Measurements from ENCODE around the gene TNFRSF6B. TPM values are rescaled to one million over a fixed set of nuclear protein-coding genes. Genes with fewer than 3 reads are reported as not detected.

TNFRSF6B gene
- total RNA-seq, 2 experiments from 2014 or later = 1.0 to 6.6 TPM

DNA sequence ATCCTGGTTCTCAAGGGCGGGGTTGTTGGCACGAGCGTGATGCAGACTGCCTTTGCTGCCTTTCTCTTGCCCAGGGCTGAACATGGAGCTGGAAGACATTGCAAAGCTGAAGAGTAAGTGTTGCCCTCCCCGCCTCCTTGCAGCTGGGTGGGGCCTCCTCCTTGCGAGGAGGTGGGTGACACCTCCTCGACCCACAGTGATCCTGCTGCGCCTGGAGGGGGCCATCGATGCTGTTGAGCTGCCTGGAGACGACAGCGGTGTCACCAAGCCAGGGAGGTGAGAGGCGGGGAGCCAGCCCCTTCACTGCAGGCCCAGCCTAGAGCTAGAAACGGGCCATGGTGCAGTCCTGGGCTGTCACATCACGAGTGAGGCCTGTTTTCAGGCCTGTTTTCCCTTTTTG is 18.4 kb upstream of the TNFRSF6B start:
- intact Hi-C loops (cut with micrococcal nuclease; ENCODE audit: unreplicated experiment) = no loop called here
- POLR2A ChIA-PET = no interaction called here
- CTCF ChIA-PET (ENCODE audit: unreplicated experiment) = no interaction called here

DNA sequence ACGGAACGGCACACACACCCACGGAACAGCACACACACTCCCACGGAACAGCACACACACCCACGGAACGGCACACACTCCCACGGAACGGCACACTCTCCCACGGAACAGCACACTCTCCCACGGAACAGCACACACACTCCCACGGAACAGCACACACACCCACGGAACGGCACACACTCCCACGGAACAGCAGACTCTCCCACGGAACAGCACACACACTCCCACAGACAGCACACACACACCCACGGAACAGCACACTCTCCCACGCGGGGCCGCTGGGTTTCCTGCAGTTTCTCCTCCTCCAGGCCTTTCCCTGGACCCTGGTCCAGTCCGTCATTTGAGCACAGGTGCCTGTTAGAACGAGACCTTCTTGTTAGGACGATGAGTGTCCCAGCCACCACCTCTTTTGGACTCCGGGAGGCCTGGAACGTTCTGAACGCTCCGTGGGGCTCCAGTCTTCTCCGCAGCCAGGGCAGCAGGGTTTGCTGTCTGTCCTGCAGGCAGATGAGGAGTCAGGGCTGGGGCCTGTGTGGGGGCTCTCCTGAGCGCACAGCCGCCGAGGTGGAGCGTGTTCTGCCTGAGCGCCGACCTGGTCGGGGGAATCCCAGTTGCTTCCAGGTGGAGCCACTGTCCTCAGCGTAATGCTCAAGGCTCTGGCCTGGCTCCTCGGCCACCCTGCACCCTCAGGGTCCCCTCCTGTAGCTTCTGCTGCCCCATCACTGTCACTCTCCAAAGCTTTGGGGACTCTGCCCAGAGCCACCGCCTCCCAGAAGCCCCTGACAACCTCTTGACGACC is 17.6 kb upstream of the TNFRSF6B start:
- no peaks in the 10 kb centered on the region for H3K4me1 ChIP-seq (ENCODE audit: insufficient read depth, low read length, poor library complexity, severe bottlenecking)
- H4K20me1 ChIP-seq (ENCODE audit: insufficient read depth, low read length) = no peaks in the 10 kb centered on the region
- POLR2A ChIA-PET = no interaction called here
- intact Hi-C loops (cut with micrococcal nuclease; ENCODE audit: unreplicated experiment) = no loop called here
- H3K9me2 ChIP-seq (ENCODE audit: insufficient read depth, low read length) = no peaks in the 10 kb centered on the region
- BruUV-seq (replicated peaks) = no TSS peak
- CTCF ChIA-PET (ENCODE audit: unreplicated experiment) = no interaction called here
- H3K27ac ChIP-seq (ENCODE audit: low read depth, low read length, poor library complexity, severe bottlenecking) = no peak overlapping the region
- H3K9me3 ChIP-seq (ENCODE audit: low read length) = no peaks in the 10 kb centered on the region
- no peak overlapping the region for H2AFZ ChIP-seq (ENCODE audit: low read length)
- no peak overlapping the region for H3K4me3 ChIP-seq (ENCODE audit: low read depth, low read length, poor library complexity, severe bottlenecking)
- TF ChIP-seq EZH2phosphoT487 (IDR thresholded peaks at IDR 0.05; ENCODE audit: borderline replicate concordance, low read depth, low read length) = no peak
- TF ChIP-seq, protein P1, sequence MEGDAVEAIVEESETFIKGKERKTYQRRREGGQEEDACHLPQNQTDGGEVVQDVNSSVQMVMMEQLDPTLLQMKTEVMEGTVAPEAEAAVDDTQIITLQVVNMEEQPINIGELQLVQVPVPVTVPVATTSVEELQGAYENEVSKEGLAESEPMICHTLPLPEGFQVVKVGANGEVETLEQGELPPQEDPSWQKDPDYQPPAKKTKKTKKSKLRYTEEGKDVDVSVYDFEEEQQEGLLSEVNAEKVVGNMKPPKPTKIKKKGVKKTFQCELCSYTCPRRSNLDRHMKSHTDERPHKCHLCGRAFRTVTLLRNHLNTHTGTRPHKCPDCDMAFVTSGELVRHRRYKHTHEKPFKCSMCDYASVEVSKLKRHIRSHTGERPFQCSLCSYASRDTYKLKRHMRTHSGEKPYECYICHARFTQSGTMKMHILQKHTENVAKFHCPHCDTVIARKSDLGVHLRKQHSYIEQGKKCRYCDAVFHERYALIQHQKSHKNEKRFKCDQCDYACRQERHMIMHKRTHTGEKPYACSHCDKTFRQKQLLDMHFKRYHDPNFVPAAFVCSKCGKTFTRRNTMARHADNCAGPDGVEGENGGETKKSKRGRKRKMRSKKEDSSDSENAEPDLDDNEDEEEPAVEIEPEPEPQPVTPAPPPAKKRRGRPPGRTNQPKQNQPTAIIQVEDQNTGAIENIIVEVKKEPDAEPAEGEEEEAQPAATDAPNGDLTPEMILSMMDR (conservative IDR thresholded peaks at IDR 0.05; ENCODE audit: low read length) = no peak
- no peaks in the 10 kb centered on the region for H3K79me2 ChIP-seq (ENCODE audit: insufficient read depth, low read depth, low read length)
- no peak for DNase-seq (ENCODE audit: low spot score)
- no peak overlapping the region for H3K4me2 ChIP-seq (ENCODE audit: low read length)
- H3K36me3 ChIP-seq (ENCODE audit: insufficient read depth, low read length) = peaks cover 42% of the 10 kb centered on the region

More for the DNA sequence above, 18.4 kb upstream of the TNFRSF6B start:
- Histone ChIP-seq H3K79me2 (ENCODE audit: insufficient read depth, low read depth, low read length) (no peaks in the 10 kb centered on the region), H3K9me3 (ENCODE audit: low read length) (no peaks in the 10 kb centered on the region), H3K4me3 (ENCODE audit: low read depth, low read length, poor library complexity, severe bottlenecking) (no peak overlapping the region), H4K20me1 (ENCODE audit: insufficient read depth, low read length) (no peaks in the 10 kb centered on the region), H3K27ac (ENCODE audit: low read depth, low read length, poor library complexity, severe bottlenecking) (no peak overlapping the region), H2AFZ (ENCODE audit: low read length) (no peak overlapping the region), H3K4me2 (ENCODE audit: low read length) (no peak overlapping the region), H3K36me3 (ENCODE audit: insufficient read depth, low read length) (peaks cover 45% of the 10 kb centered on the region), H3K4me1 (ENCODE audit: insufficient read depth, low read length, poor library complexity, severe bottlenecking) (no peaks in the 10 kb centered on the region), H3K9me2 (ENCODE audit: insufficient read depth, low read length) (no peaks in the 10 kb centered on the region)
- DNase-seq (ENCODE audit: low spot score) = no peak
- no TSS peak for BruUV-seq (replicated peaks)
- no peak for TF ChIP-seq EZH2phosphoT487 (IDR thresholded peaks at IDR 0.05; ENCODE audit: borderline replicate concordance, low read depth, low read length)
- TF ChIP-seq, protein P1 (conservative IDR thresholded peaks at IDR 0.05; ENCODE audit: low read length) = no peak

GRCh38 chr20:63679799-63680305 is 16.6 kb upstream of the TNFRSF6B start:
- Histone ChIP-seq H4K20me1 (ENCODE audit: insufficient read depth, low read length) (no peaks in the 10 kb centered on the region), H2AFZ (ENCODE audit: low read length) (no peak overlapping the region), H3K4me2 (ENCODE audit: low read length) (no peak overlapping the region), H3K9me2 (ENCODE audit: insufficient read depth, low read length) (no peaks in the 10 kb centered on the region), H3K79me2 (ENCODE audit: insufficient read depth, low read depth, low read length) (no peaks in the 10 kb centered on the region), H3K27ac (ENCODE audit: low read depth, low read length, poor library complexity, severe bottlenecking) (no peak overlapping the region), H3K36me3 (ENCODE audit: insufficient read depth, low read length) (peaks cover 34% of the 10 kb centered on the region), H3K4me3 (ENCODE audit: low read depth, low read length, poor library complexity, severe bottlenecking) (no peak overlapping the region), H3K9me3 (ENCODE audit: low read length) (no peaks in the 10 kb centered on the region), H3K4me1 (ENCODE audit: insufficient read depth, low read length, poor library complexity, severe bottlenecking) (no peaks in the 10 kb centered on the region)
- CTCF ChIA-PET (ENCODE audit: unreplicated experiment) = no interaction called here
- TF ChIP-seq, protein P1 (conservative IDR thresholded peaks at IDR 0.05; ENCODE audit: low read length) = no peak
- TF ChIP-seq EZH2phosphoT487 (IDR thresholded peaks at IDR 0.05; ENCODE audit: borderline replicate concordance, low read depth, low read length) = no peak
- POLR2A ChIA-PET = no interaction called here
- no peak for DNase-seq (ENCODE audit: low spot score)
- intact Hi-C loops (cut with micrococcal nuclease; ENCODE audit: unreplicated experiment) = no loop called here
- no TSS peak for BruUV-seq (replicated peaks)

All from OCI-LY7 (cell line).